ENCODE measurements around the gene TMEM109.

TMEM109 gene

GRCh38 chr11:60927061-60927592, 13.2 kb downstream of the TMEM109 start:
- no peak for DNase-seq (ENCODE audit: low read depth in 2 of 2)
- no peak for TF ChIP-seq CTCF (IDR thresholded peaks at IDR 0.05; ENCODE audit: low read depth, low read length)
- no peak overlapping the region for H3K4me3 ChIP-seq (replicated peaks in 1 of 2; ENCODE audit: low read depth in 2 of 2, low read length in 2 of 2)

- no peak for TF ChIP-seq CTCF (IDR thresholded peaks at IDR 0.05; ENCODE audit: low read depth, low read length)
- DNase-seq (ENCODE audit: low read depth in 2 of 2): no peak
Observed at GRCh38 chr11:60927600-60927999, 13.6 kb downstream of the TMEM109 start.

GRCh38 chr11:60928563-60929001, 14.6 kb downstream of the TMEM109 start:
- H3K4me3 ChIP-seq (replicated peaks in 1 of 2; ENCODE audit: low read depth in 2 of 2, low read length in 2 of 2): no peak overlapping the region
- no peak for TF ChIP-seq CTCF (IDR thresholded peaks at IDR 0.05; ENCODE audit: low read depth, low read length)
- no peak for DNase-seq (ENCODE audit: low read depth in 2 of 2)

More at GRCh38 chr11:60927600-60927999, 13.6 kb downstream of the TMEM109 start:
- no peak overlapping the region for H3K4me3 ChIP-seq (replicated peaks in 1 of 2; ENCODE audit: low read depth in 2 of 2, low read length in 2 of 2)

- no peak for DNase-seq (ENCODE audit: low read depth in 2 of 2)
- H3K4me3 ChIP-seq (replicated peaks in 1 of 2; ENCODE audit: low read depth in 2 of 2, low read length in 2 of 2): no peak overlapping the region
- TF ChIP-seq CTCF (IDR thresholded peaks at IDR 0.05; ENCODE audit: low read depth, low read length): no peak
Observed at GRCh38 chr11:60929764-60930163, 15.8 kb downstream of the TMEM109 start.

GRCh38 chr11:60930394-60930793, 16.4 kb downstream of the TMEM109 start:
- H3K4me3 ChIP-seq (replicated peaks in 1 of 2; ENCODE audit: low read depth in 2 of 2, low read length in 2 of 2): no peak overlapping the region
- no peak for TF ChIP-seq CTCF (IDR thresholded peaks at IDR 0.05; ENCODE audit: low read depth, low read length)
- no peak for DNase-seq (ENCODE audit: low read depth in 2 of 2)

- no peak for DNase-seq (ENCODE audit: low read depth in 2 of 2)
- TF ChIP-seq CTCF (IDR thresholded peaks at IDR 0.05; ENCODE audit: low read depth, low read length): no peak
- no peak overlapping the region for H3K4me3 ChIP-seq (replicated peaks in 1 of 2; ENCODE audit: low read depth in 2 of 2, low read length in 2 of 2)
Observed at GRCh38 chr11:60931917-60932316, 18.0 kb downstream of the TMEM109 start.
